Esophagus (tissue), 2 donors: Measurements from ENCODE around the gene GPR3. TPM values are rescaled to one million over a fixed set of nuclear protein-coding genes. Genes with fewer than 3 reads are reported as not detected.

Source experiments
- H3K27ac ChIP-seq, 2 donors: one replicate each; pipeline ENCODE4 v1.5.1; 2013; ENCODE audit warnings: low read depth in 2 of 2, mild to moderate bottlenecking in 2 of 2, inconsistent platforms in 1 of 2, low read length in 1 of 2, moderate library complexity in 1 of 2
- H3K27me3 ChIP-seq, 2 donors: one replicate each; pipeline ENCODE4 v1.6.1; 2013; ENCODE audit warnings: low read length in 2 of 2, control low read depth in 1 of 2, mild to moderate bottlenecking in 1 of 2; ENCODE audit not compliant: insufficient read depth in 2 of 2, control insufficient read depth in 1 of 2
- H3K36me3 ChIP-seq, 2 donors: one replicate each; pipeline ENCODE4 v1.6.1; 2013; ENCODE audit warnings: low read length in 1 of 2; ENCODE audit not compliant: control insufficient read depth in 2 of 2, insufficient read depth in 2 of 2
- H3K4me1 ChIP-seq, 2 donors: one replicate each; pipeline ENCODE4 v1.6.1; 2013; ENCODE audit warnings: low read length in 1 of 2; ENCODE audit not compliant: control insufficient read depth in 2 of 2, insufficient read depth in 2 of 2
- H3K4me3 ChIP-seq, 2 donors: one replicate each; pipeline ENCODE4 v1.5.1; 2013; ENCODE audit warnings: low read length in 2 of 2, mild to moderate bottlenecking in 2 of 2, low read depth in 1 of 2, moderate library complexity in 1 of 2
- H3K9me3 ChIP-seq, 2 donors: one replicate each; pipeline ENCODE4 v1.6.1; 2013; ENCODE audit warnings: mild to moderate bottlenecking in 2 of 2, low read depth in 1 of 2, low read length in 1 of 2, moderate library complexity in 1 of 2; ENCODE audit not compliant: control insufficient read depth in 2 of 2, insufficient read depth in 1 of 2
- WGBS, 2 donors: extraction: QIAGEN DNeasy Blood & Tissue Kit; methylation state at CpG; one replicate each; pipeline ENCODE4 v1.1.7; 2013; 5-methylcytosine and 5-hydroxymethylcytosine counted together
- polyA plus RNA-seq, 2 donors: library from polyadenylated mRNA; stranded (reverse); fragments of 200-250 nt; gene quantifications; one replicate each; pipeline ENCODE4 v1.2.3, GENCODE V29; 2013
- donor health status: healthy with polysubstance abuse.
- donor health status: Bipolar disorder and iron deficiency.

GPR3 gene
- polyA plus RNA-seq, 2 donors, result 0.22 to 0.25 TPM

DNA sequence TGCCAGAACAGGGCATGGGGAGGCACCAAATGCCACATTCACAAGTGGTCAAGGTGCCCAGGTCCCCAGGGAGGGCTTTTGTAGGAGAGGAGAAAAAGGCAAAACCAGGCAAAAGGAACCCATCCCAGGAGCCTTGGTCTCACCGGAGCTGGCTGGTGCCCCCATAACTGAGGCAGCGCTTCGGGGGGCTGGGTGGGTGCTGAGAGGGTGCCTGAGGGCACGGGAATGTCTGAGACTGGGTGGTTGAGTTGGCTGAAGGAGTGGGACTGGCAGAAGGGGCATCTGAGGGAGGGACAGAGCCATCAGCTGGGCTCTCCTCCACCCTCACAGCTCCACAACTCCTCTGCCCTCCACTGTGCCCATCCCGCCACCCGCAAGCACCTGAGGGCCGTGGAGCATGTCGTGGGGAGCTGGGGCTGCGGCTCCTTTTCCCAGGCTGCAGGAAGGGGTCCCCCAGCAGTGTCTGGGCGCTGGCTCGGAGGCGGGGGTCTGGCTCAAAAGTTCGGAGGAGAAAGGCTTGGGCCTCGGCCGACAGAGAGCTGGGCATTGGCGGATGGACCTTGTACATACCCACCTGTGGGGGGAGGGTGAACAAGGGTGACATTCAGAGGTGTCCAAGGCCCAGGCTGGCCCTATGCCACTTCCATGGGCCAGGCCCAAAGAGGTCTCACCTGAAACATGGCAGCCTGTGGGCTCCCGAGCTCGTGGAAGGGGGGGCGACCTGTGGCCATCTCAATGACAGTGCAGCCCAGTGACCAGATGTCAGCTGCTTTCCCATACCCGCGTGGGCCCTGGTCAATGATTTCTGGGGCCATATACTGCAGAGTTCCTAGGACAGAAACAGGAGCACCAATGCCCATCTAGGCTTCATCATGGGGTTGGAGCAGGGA, 34.1 kb upstream of the GPR3 start:
- H3K36me3 ChIP-seq, result peaks cover 28 to 73% of the 10 kb centered on the region in 2 donors
- H3K4me3 ChIP-seq, result no peak overlapping the region
- peaks cover 3 to 14% of the 10 kb centered on the region in 2 donors for H3K4me1 ChIP-seq
- no peaks in the 10 kb centered on the region for H3K9me3 ChIP-seq
- WGBS, 2 donors, result 91 to 92% methylated on average over 21 of the region's 21 CpGs
- peak overlapping the region in 1 of 2 donors; percentile 22 for H3K27ac ChIP-seq
- H3K27me3 ChIP-seq, result no peaks in the 10 kb centered on the region

- Histone ChIP-seq H3K4me1 (peaks cover 3 to 14% of the 10 kb centered on the region in 2 donors), H3K27me3 (no peaks in the 10 kb centered on the region), H3K27ac (no peak overlapping the region), H3K4me3 (no peak overlapping the region), H3K9me3 (no peaks in the 10 kb centered on the region), H3K36me3 (peaks cover 28 to 75% of the 10 kb centered on the region in 2 donors)
- 94 to 98% methylated on average over 5 of the region's 5 CpGs for WGBS, 2 donors
Measured at GRCh38 chr1:27358928-27359313, 33.5 kb upstream of the GPR3 start.

- 56 to 63% methylated on average over 9 of the region's 9 CpGs for WGBS, 2 donors
- Histone ChIP-seq H3K27me3 (no peaks in the 10 kb centered on the region), H3K4me3 (no peak overlapping the region), H3K27ac (no peak overlapping the region), H3K36me3 (peaks cover 28 to 81% of the 10 kb centered on the region in 2 donors), H3K9me3 (no peaks in the 10 kb centered on the region), H3K4me1 (peaks cover 6 to 17% of the 10 kb centered on the region in 2 donors)
Measured at GRCh38 chr1:27359822-27360158, 32.6 kb upstream of the GPR3 start.

DNA sequence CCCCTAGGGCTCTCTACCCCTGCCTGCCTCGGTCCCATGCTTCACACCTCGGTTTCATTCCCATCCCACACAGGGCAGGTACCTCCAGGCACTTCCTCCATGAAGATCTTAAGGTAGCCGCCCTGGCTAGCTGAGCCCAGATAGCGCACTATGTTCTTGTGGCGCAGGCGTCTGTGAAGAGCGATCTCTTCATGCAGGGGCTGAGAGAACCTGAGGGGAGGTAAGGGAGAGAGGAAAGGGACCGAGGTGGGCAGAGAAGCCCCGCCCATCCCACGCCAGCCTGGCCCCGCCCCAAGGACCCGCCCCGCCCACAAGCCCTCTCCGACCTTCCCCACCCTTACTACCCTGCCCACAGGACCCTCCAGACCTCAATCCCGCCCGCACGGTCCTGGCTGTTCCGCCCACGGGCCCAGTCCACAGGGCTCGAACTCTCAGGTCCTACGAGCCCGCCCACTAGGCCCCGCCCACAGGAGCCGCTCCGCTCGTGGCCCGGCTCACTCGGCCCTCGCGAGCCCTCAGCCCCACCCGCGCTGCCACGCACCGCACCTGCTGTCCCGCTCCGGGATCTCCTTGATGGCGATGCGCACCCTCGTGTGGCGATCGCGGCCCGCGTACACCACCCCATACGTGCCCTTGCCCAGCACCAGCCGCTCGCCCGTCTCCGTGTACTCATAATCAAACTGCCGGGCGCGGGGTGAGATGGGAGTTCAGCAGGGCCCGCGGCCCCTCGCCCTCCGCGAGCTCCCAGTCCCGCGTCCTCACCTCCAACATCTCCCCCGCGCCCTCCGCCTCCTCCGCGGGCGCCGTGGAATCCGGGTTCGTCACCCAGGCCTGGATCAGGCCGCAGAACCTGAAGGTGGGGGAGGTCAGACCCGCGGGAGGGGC, 32.0 kb upstream of the GPR3 start:
- 49 to 59% methylated on average over 65 to 71 of the region's 71 CpGs for WGBS, 2 donors
- Histone ChIP-seq H3K27ac (no peak overlapping the region), H3K36me3 (peaks cover 28 to 77% of the 10 kb centered on the region in 2 donors), H3K4me3 (no peak overlapping the region), H3K9me3 (no peaks in the 10 kb centered on the region), H3K4me1 (peaks cover 6 to 21% of the 10 kb centered on the region in 2 donors), H3K27me3 (no peaks in the 10 kb centered on the region)

DNA sequence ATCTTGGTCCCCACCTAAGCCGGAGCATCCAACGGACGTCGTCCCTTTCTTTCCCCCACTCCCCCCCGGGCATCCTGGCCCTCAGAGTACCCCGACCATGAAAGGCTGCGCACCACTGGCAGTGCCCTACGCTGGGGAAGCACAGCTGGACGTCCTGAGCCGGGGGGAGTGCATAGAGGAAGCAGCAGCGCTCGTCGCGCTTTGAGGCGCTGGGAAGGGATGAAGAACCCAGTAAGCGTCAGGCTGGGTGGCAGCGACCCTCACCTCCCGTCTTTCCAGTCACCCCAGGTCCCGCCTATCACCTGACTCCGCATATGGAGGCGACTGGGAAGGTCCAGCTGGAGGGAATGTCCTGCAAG, 31.4 kb upstream of the GPR3 start:
- no peaks in the 10 kb centered on the region for H3K27me3 ChIP-seq
- no peak overlapping the region for H3K4me3 ChIP-seq
- no peak overlapping the region for H3K27ac ChIP-seq
- H3K4me1 ChIP-seq, result peaks cover 6 to 21% of the 10 kb centered on the region in 2 donors
- 88 to 90% methylated on average over 21 of the region's 21 CpGs for WGBS, 2 donors
- H3K9me3 ChIP-seq, result no peaks in the 10 kb centered on the region
- H3K36me3 ChIP-seq, result peaks cover 28 to 71% of the 10 kb centered on the region in 2 donors

- Histone ChIP-seq H3K36me3 (peaks cover 24 to 67% of the 10 kb centered on the region in 2 donors), H3K9me3 (no peaks in the 10 kb centered on the region), H3K27ac (no peak overlapping the region), H3K4me1 (peaks cover 6 to 21% of the 10 kb centered on the region in 2 donors), H3K4me3 (no peak overlapping the region), H3K27me3 (no peaks in the 10 kb centered on the region)
- WGBS, 2 donors, result 86 to 87% methylated on average over 8 of the region's 8 CpGs
Measured at GRCh38 chr1:27361553-27361952, 30.9 kb upstream of the GPR3 start.

- Histone ChIP-seq H3K4me1 (peaks cover 6 to 17% of the 10 kb centered on the region in 2 donors), H3K27me3 (no peaks in the 10 kb centered on the region), H3K9me3 (no peaks in the 10 kb centered on the region), H3K27ac (no peak overlapping the region), H3K36me3 (peaks cover 19 to 47% of the 10 kb centered on the region in 2 donors), H3K4me3 (peak overlapping the region in 1 of 2 donors; percentile 88)
- 87 to 89% methylated on average over 26 of the region's 26 CpGs for WGBS, 2 donors
Measured at GRCh38 chr1:27363766-27364695, 28.4 kb upstream of the GPR3 start.

DNA sequence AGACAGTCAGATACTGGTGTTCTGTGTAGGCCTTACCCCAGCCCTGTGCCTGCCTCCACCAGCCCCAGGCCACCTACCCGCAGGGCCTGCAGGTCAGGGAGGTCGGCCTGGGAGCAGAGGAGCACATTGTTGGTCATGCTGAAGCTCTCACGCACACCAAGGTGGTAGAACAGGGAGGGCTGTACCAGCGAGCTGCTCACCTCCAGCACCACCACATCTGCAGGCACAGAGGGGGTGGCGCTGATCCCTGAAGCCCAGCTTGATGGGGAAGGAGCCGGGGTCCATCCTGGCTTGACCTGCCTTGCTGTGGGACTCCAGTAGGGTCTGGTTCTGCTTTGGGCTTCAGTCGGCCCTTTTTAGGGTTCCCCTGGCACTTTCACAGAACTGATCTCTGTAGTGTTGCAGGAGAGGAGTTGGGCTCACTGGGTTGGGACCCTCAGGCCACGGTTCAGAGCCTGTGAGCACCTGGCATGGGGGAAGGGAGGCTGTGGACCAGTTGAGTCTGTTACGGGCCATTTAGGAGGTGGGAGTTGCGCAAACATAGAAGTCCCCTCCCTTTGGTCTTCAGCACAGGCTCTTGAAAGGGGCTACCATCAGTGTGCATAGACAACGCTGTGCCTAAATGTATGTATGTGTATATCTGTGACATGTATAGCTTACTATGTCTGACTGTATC, 27.6 kb upstream of the GPR3 start:
- WGBS, 2 donors, result 63 to 76% methylated on average over 11 of the region's 11 CpGs
- H3K9me3 ChIP-seq, result no peaks in the 10 kb centered on the region
- H3K36me3 ChIP-seq, result peaks cover 13 to 45% of the 10 kb centered on the region in 2 donors
- peaks cover 6 to 23% of the 10 kb centered on the region in 2 donors for H3K4me1 ChIP-seq
- peak overlapping the region; percentile 72 to 88 for H3K4me3 ChIP-seq
- H3K27ac ChIP-seq, result peak overlapping the region; percentile 96 to 100
- H3K27me3 ChIP-seq, result no peaks in the 10 kb centered on the region
